WTC11 (cell line): ENCODE results near the gene CPNE5. TPM values are rescaled to one million over a fixed set of nuclear protein-coding genes. Genes with fewer than 3 reads are reported as not detected.

Experiments used
- ATAC-seq: fragments of 200-7000 bp; cut with Tn5 transposase; 2 replicates; pipeline ENCODE4 v1.10.0; 2021; ENCODE audit warnings: mild to moderate bottlenecking, moderate library complexity
- CTCF ChIA-PET: fragments of 300-600 bp; sonication (Branson Sonifier 250); formaldehyde crosslinking; loops from one replicate; lab custom pipeline; 2021; ENCODE audit warnings: antibody characterized with exemption; lab: Charles Lee
- POLR2A ChIA-PET: fragments of 350-600 bp; sonication (Branson Sonifier 250); formaldehyde crosslinking; loops from one replicate; lab custom pipeline; 2021; ENCODE audit warnings: antibody characterized with exemption; lab: Charles Lee
- DNase-seq: peaks from one replicate; pipeline ENCODE4 v3.0.0; 2021; ENCODE audit warnings: low spot score
- H3K27ac Mint-ChIP-seq: 2 replicates; pipeline ENCODE4 v1.8.0; 2021; ENCODE audit warnings: mixed read lengths
- H3K27me3 Mint-ChIP-seq: 2 replicates; pipeline ENCODE4 v1.8.0; 2021; ENCODE audit warnings: low read depth, mild to moderate bottlenecking, moderate library complexity, mixed read lengths
- H3K36me3 Mint-ChIP-seq: 2 replicates; pipeline ENCODE4 v1.8.0; 2021; ENCODE audit warnings: mixed read lengths
- H3K4me1 Mint-ChIP-seq: 2 replicates; pipeline ENCODE4 v1.8.0; 2022; ENCODE audit warnings: mixed read lengths
- H3K4me3 Mint-ChIP-seq: 2 replicates; pipeline ENCODE4 v1.8.0; 2021; ENCODE audit warnings: mild to moderate bottlenecking, moderate library complexity, mixed read lengths
- H3K9me3 Mint-ChIP-seq: 2 replicates; pipeline ENCODE4 v1.8.0; 2021; ENCODE audit warnings: mixed read lengths
- ARID4B ChIP-seq: sonication (generic); formaldehyde crosslinking; IDR thresholded peaks from 2 replicates; pipeline ENCODE4 v1.8.0; 2023; ENCODE audit warnings: missing genetic modification reagents, mild to moderate bottlenecking, borderline replicate concordance
- ATF3 ChIP-seq: sonication (generic); formaldehyde crosslinking; conservative IDR thresholded peaks from 2 replicates; pipeline ENCODE4 v1.8.1; 2022; ENCODE audit warnings: mild to moderate bottlenecking, missing genetic modification reagents
- CDX4 ChIP-seq: fragments of 250-450 bp; sonication (Bioruptor Pico); IDR thresholded peaks from 2 replicates; pipeline ENCODE4 v1.9.0; 2021; ENCODE audit warnings: moderate library complexity, mild to moderate bottlenecking, inconsistent platforms, borderline replicate concordance
- E2F1 ChIP-seq: sonication (generic); formaldehyde crosslinking; IDR thresholded peaks from 2 replicates; pipeline ENCODE4 v1.8.0; 2022; ENCODE audit warnings: mild to moderate bottlenecking, missing genetic modification reagents
- ELF4 ChIP-seq: sonication (generic); formaldehyde crosslinking; IDR thresholded peaks from 2 replicates; pipeline ENCODE4 v1.8.1; 2022; ENCODE audit warnings: low read depth, mild to moderate bottlenecking, moderate library complexity, missing genetic modification reagents
- EMX1 ChIP-seq: fragments of 250-450 bp; sonication (Bioruptor Pico); IDR thresholded peaks from 2 replicates; pipeline ENCODE4 v1.8.0; 2021; ENCODE audit warnings: mild to moderate bottlenecking
- ERG ChIP-seq: fragments of 250-450 bp; sonication (Bioruptor Pico); IDR thresholded peaks from 2 replicates; pipeline ENCODE4 v1.8.0; 2021; ENCODE audit warnings: mild to moderate bottlenecking
- ETV6 ChIP-seq: sonication (generic); formaldehyde crosslinking; IDR thresholded peaks from 2 replicates; pipeline ENCODE4 v1.8.1; 2022; ENCODE audit warnings: mild to moderate bottlenecking, missing genetic modification reagents
- FOXK1 ChIP-seq: sonication (generic); formaldehyde crosslinking; IDR thresholded peaks from 2 replicates; pipeline ENCODE4 v1.8.0; 2022; ENCODE audit warnings: mild to moderate bottlenecking, moderate library complexity, missing genetic modification reagents
- HMGA2 ChIP-seq: fragments of 250-450 bp; sonication (Bioruptor Pico); IDR thresholded peaks from 2 replicates; pipeline ENCODE4 v1.4.0; 2021; ENCODE audit warnings: mild to moderate bottlenecking, moderate library complexity
- KAT7 ChIP-seq: sonication (generic); formaldehyde crosslinking; IDR thresholded peaks from 2 replicates; pipeline ENCODE4 v1.8.1; 2023; ENCODE audit warnings: missing genetic modification reagents, mild to moderate bottlenecking, borderline replicate concordance
- NFYB ChIP-seq: sonication (generic); formaldehyde crosslinking; conservative IDR thresholded peaks from 2 replicates; pipeline ENCODE4 v1.8.0; 2022; ENCODE audit warnings: low read depth, missing genetic modification reagents
- OVOL2 ChIP-seq: fragments of 250-450 bp; sonication (Bioruptor Pico); IDR thresholded peaks from 2 replicates; pipeline ENCODE4 v1.9.0; 2021; ENCODE audit warnings: mild to moderate bottlenecking, borderline replicate concordance
- SMAD3 ChIP-seq: sonication (generic); formaldehyde crosslinking; IDR thresholded peaks from 2 replicates; pipeline ENCODE4 v1.8.0; 2022; ENCODE audit warnings: missing genetic modification reagents, mild to moderate bottlenecking, borderline replicate concordance
- SMAD4 ChIP-seq: sonication (generic); formaldehyde crosslinking; IDR thresholded peaks from 2 replicates; pipeline ENCODE4 v1.8.0; 2022; ENCODE audit warnings: mild to moderate bottlenecking, missing genetic modification reagents
- TP53 ChIP-seq: sonication (generic); formaldehyde crosslinking; IDR thresholded peaks from 2 replicates; pipeline ENCODE4 v1.8.1; 2023; ENCODE audit warnings: mild to moderate bottlenecking, missing genetic modification reagents
- ZBTB43 ChIP-seq: sonication (generic); formaldehyde crosslinking; IDR thresholded peaks from 2 replicates; pipeline ENCODE4 v1.8.1; 2023; ENCODE audit warnings: mild to moderate bottlenecking, missing genetic modification reagents
- ZNF219 ChIP-seq: sonication (generic); formaldehyde crosslinking; IDR thresholded peaks from 2 replicates; pipeline ENCODE4 v1.8.0; 2023; ENCODE audit warnings: missing genetic modification reagents, mild to moderate bottlenecking, borderline replicate concordance
- ZNF232 ChIP-seq: sonication (generic); formaldehyde crosslinking; IDR thresholded peaks from 2 replicates; pipeline ENCODE4 v1.8.0; 2022; ENCODE audit warnings: mild to moderate bottlenecking, missing genetic modification reagents
- ZNF281 ChIP-seq: sonication (generic); formaldehyde crosslinking; IDR thresholded peaks from 2 replicates; pipeline ENCODE4 v1.8.0; 2023; ENCODE audit warnings: mild to moderate bottlenecking, missing genetic modification reagents
- total RNA-seq: library from RNA; stranded (reverse); gene quantifications from 3 replicates; pipeline ENCODE4 v1.2.3, GENCODE V29; 2021

CPNE5 gene
- total RNA-seq, 1 experiment from 2014 or later, result 0.44 TPM

GRCh38 chr6:36701401-36701991, 137.7 kb downstream of the CPNE5 start:
- no peak overlapping the region for H3K27ac Mint-ChIP-seq
- no peaks in the 10 kb centered on the region for H3K27me3 Mint-ChIP-seq
- no peaks in the 10 kb centered on the region for H3K36me3 Mint-ChIP-seq
- POLR2A ChIA-PET, result no interaction called here
- DNase-seq (no peak), ATAC-seq (peak; percentile 87)
- TF ChIP-seq FOXK1 (CRISPR knock-in tag) (no peak), ERG (no peak), SMAD3 (CRISPR knock-in tag) (no peak), ELF4 (CRISPR knock-in tag) (no peak), ZBTB43 (no peak), ATF3 (CRISPR knock-in tag) (no peak), TP53 (no peak), ETV6 (CRISPR knock-in tag) (no peak), ARID4B (CRISPR knock-in tag) (no peak), NFYB (CRISPR knock-in tag) (no peak), EMX1 (no peak), HMGA2 (CRISPR knock-in tag) (no peak), KAT7 (CRISPR knock-in tag) (no peak), ZNF232 (CRISPR knock-in tag) (no peak), CDX4 (CRISPR knock-in tag) (no peak), OVOL2 (no peak), ZNF219 (CRISPR knock-in tag) (no peak), E2F1 (CRISPR knock-in tag) (no peak), SMAD4 (CRISPR knock-in tag) (no peak), ZNF281 (CRISPR knock-in tag) (no peak)
- no peaks in the 10 kb centered on the region for H3K9me3 Mint-ChIP-seq
- H3K4me3 Mint-ChIP-seq, result no peak overlapping the region
- CTCF ChIA-PET, result no interaction called here
- no peaks in the 10 kb centered on the region for H3K4me1 Mint-ChIP-seq
